Transverse colon (tissue), 4 donors: Measurements from ENCODE around the gene TBX6. TPM values are rescaled to one million over a fixed set of nuclear protein-coding genes. Genes with fewer than 3 reads are reported as not detected.

Source experiments
- DNase-seq: peaks from one replicate; pipeline ENCODE4 v3.0.0-alpha.2; 2019
- H3K27ac ChIP-seq, 4 donors: fragments of 200-600 bp; sonication (generic); 2 replicates each; pipeline ENCODE4 v1.5.1; 2016 to 2018; ENCODE audit warnings: inconsistent platforms in 4 of 4
- H3K27me3 ChIP-seq: fragments of 200-600 bp; sonication (generic); 2 replicates; pipeline ENCODE4 v1.5.1; 2017; ENCODE audit warnings: inconsistent platforms
- H3K36me3 ChIP-seq, 4 donors: fragments of 200-600 bp; sonication (generic); 2 replicates each; pipeline ENCODE4 v1.5.1; 2017 to 2019; ENCODE audit warnings: inconsistent platforms in 4 of 4
- H3K4me1 ChIP-seq, 4 donors: fragments of 200-600 bp; sonication (generic); 2 replicates each; pipeline ENCODE4 v1.5.1; 2017 to 2020; ENCODE audit warnings: inconsistent platforms in 4 of 4
- H3K4me3 ChIP-seq, 4 donors: fragments of 200-600 bp; sonication (generic); 1 replicate in 1 of 4; 2 replicates in 3 of 4; pipeline versions ENCODE4 v1.5.1 to v1.6.1; 2017 to 2019; ENCODE audit warnings: inconsistent platforms in 4 of 4
- H3K9me3 ChIP-seq, 2 donors: fragments of 200-600 bp; sonication (generic); 2 replicates each; pipeline ENCODE4 v1.5.1; 2017 to 2019; ENCODE audit warnings: inconsistent platforms in 2 of 2
- EP300 ChIP-seq: sonication (generic); formaldehyde crosslinking; IDR thresholded peaks from one replicate; pipeline ENCODE4 v1.6.1; 2017; ENCODE audit warnings: antibody characterized with exemption, low read depth
- POLR2A ChIP-seq: fragments of 450-650 bp; IDR thresholded peaks from one replicate; pipeline ENCODE4 v1.6.1; 2016; ENCODE audit warnings: antibody characterized with exemption, mild to moderate bottlenecking, moderate library complexity
- POLR2AphosphoS5 ChIP-seq, 3 donors: sonication (generic); formaldehyde crosslinking; IDR thresholded peaks; one replicate each; pipeline ENCODE4 v1.6.1; 2016; ENCODE audit warnings: antibody characterized with exemption in 3 of 3
- WGBS, 2 donors: methylation state at CpG; one replicate each; pipeline ENCODE4 v1.1.5; 2018; ENCODE audit warnings: low coverage in 1 of 2; 5-methylcytosine and 5-hydroxymethylcytosine counted together
- in situ Hi-C, 4 donors: fragments of 200-750 bp; cut with MboI; loops; one replicate each; pipeline versions ENCODE4 v1.15.0 to v1.15.1; 2017; ENCODE audit warnings: low sequenced_read_pairs in 3 of 4, low pct_ligation_motif_present in 1 of 4, low pct_unique_long_range_greater_than_20kb in 1 of 4
- intact Hi-C: fragments of 100-400 bp; cut with DNase I; formaldehyde crosslinking; loops from one replicate; pipeline ENCODE4 v1.15.1; 2023; ENCODE audit warnings: low total_unique reads
- total RNA-seq, 4 donors: library from RNA; depleted of rRNA; stranded (reverse); fragments of >200 nt; gene quantifications; one replicate each; pipeline ENCODE4 v1.1.0, GENCODE V29; 2016
- TF ChIP-seq, protein P1 (sequence below), 5 experiments: fragments of 200-600 bp in 3 of 5; fragments of 450-650 bp in 2 of 5; sonication (generic) in 3 of 5; IDR thresholded peaks; 1 replicate in 2 of 5; 2 replicates in 3 of 5; pipeline ENCODE4 v1.5.1; 2016 to 2017; ENCODE audit warnings: antibody characterized with exemption in 5 of 5, inconsistent platforms in 3 of 5, mild to moderate bottlenecking in 2 of 5, moderate library complexity in 1 of 5

The TBX6 gene
- total RNA-seq, 4 donors from 2014 or later: 0.82 to 2.2 TPM; not detected in 2

DNA sequence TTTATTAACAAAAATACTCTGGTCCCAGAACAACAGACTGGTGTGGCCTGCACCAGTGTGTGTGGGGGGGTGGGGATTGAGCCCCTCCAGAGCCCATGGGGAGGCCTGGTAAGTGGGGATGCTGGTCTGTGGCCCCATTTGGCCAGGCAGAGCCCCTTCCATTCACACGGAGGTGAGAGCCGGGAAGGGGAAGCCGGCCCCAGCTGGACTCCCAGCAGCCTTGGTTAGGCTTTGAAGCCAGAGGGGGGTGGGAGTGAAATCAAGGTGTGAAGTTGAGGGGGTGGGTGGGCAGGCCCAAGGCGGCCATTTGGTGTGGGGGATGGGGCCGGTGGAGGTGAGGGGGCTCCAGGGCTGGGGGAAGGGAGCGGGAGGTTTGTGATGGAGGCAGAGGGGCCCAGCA lies 5.9 kb downstream of the TBX6 start:
- in situ Hi-C loops: loop anchor here in 2 of 4 donors (25.0 kb wide), 2 partner anchors 326 to 551 kb away; partner anchors contain the start of gene ZNF771 (in 2 of the 2)
- no peaks in the 10 kb centered on the region for H3K9me3 ChIP-seq
- TF ChIP-seq POLR2AphosphoS5 (IDR thresholded peaks at IDR 0.05): no peak
- no peak for TF ChIP-seq POLR2A
- TF ChIP-seq EP300: no peak
- TF ChIP-seq, protein P1, sequence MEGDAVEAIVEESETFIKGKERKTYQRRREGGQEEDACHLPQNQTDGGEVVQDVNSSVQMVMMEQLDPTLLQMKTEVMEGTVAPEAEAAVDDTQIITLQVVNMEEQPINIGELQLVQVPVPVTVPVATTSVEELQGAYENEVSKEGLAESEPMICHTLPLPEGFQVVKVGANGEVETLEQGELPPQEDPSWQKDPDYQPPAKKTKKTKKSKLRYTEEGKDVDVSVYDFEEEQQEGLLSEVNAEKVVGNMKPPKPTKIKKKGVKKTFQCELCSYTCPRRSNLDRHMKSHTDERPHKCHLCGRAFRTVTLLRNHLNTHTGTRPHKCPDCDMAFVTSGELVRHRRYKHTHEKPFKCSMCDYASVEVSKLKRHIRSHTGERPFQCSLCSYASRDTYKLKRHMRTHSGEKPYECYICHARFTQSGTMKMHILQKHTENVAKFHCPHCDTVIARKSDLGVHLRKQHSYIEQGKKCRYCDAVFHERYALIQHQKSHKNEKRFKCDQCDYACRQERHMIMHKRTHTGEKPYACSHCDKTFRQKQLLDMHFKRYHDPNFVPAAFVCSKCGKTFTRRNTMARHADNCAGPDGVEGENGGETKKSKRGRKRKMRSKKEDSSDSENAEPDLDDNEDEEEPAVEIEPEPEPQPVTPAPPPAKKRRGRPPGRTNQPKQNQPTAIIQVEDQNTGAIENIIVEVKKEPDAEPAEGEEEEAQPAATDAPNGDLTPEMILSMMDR (IDR thresholded peaks at IDR 0.05): no peak
- H3K4me3 ChIP-seq: no peak overlapping the region
- H3K36me3 ChIP-seq: peaks cover 0 to 39% (median 7%) of the 10 kb centered on the region in 4 donors
- H3K4me1 ChIP-seq: peaks cover 0 to 5% (median 2%) of the 10 kb centered on the region in 4 donors
- intact Hi-C loops: no loop called here
- H3K27me3 ChIP-seq: no peaks in the 10 kb centered on the region
- no peak overlapping the region for H3K27ac ChIP-seq
- no peak for DNase-seq
- 73% methylated on average over 6 of the region's 6 CpGs; no CpG with 5 or more reads in 1 of the 2 donors for WGBS, 2 donors

DNA sequence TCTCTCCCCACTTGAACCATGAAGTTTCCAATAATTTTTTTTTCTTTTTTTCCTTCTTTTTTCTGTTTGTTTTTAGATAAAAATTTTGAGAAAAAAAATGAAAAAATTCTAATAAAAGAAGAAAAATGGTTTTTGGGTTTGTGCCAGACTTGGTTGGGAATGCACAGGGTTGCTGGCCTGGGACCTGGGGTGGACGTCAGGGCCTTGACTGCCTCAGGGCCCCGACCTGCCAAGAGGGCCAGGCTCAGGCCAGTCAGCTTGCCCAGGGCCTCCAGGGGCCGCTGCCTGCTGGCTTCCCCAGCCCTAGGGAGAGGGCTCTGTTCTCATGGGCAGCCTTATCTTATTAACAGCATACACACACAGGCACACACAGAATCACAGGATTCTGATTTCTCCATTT lies 6.5 kb downstream of the TBX6 start:
- H3K36me3 ChIP-seq: peaks cover 0 to 39% (median 7%) of the 10 kb centered on the region in 4 donors
- TF ChIP-seq, protein P1 (IDR thresholded peaks at IDR 0.05): no peak
- TF ChIP-seq POLR2AphosphoS5 (IDR thresholded peaks at IDR 0.05): no peak
- no peak for DNase-seq
- no peaks in the 10 kb centered on the region for H3K4me1 ChIP-seq
- intact Hi-C loops: no loop called here
- no peaks in the 10 kb centered on the region for H3K27me3 ChIP-seq
- H3K27ac ChIP-seq: no peak overlapping the region
- H3K9me3 ChIP-seq: no peaks in the 10 kb centered on the region
- WGBS, 2 donors: 79% methylated on average over 3 of the region's 3 CpGs; no CpG with 5 or more reads in 1 of the 2 donors
- in situ Hi-C loops: loop anchor here in 2 of 4 donors (25.0 kb wide), 2 partner anchors 327 to 552 kb away; partner anchors contain the start of gene ZNF771 (in 2 of the 2)
- H3K4me3 ChIP-seq: no peak overlapping the region

DNA sequence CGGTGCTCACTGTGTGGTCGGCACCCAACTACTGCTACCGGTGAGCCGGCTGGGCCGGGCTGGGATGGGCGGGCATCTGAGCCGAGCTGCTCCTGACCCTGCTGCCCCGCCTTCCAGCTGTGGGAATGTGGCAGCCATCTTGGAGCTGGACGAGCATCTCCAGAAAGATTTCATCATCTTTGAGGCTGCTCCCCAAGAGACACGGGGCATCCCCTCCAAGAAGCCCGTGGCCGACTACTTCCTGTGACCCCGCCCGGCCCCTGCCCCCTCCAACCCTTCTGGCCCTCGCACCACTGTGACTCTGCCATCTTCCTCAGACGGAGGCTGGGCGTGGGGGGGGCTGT lies 6.9 kb downstream of the TBX6 start:
- no peaks in the 10 kb centered on the region for H3K4me1 ChIP-seq
- no peaks in the 10 kb centered on the region for H3K9me3 ChIP-seq
- TF ChIP-seq POLR2AphosphoS5 (IDR thresholded peaks at IDR 0.05) (no peak), POLR2A (no peak), EP300 (no peak)
- TF ChIP-seq, protein P1 (IDR thresholded peaks at IDR 0.05): no peak
- no peak for DNase-seq
- no peak overlapping the region for H3K4me3 ChIP-seq
- no peak overlapping the region for H3K27ac ChIP-seq
- H3K36me3 ChIP-seq: peaks cover 0 to 39% (median 7%) of the 10 kb centered on the region in 4 donors
- WGBS, 2 donors: 60 to 71% methylated on average over 1 to 17 of the region's 17 CpGs
- in situ Hi-C loops: loop anchor here in 2 of 4 donors (25.0 kb wide), 2 partner anchors 328 to 553 kb away; partner anchors contain the start of gene ZNF771 (in 2 of the 2)
- H3K27me3 ChIP-seq: no peaks in the 10 kb centered on the region
- intact Hi-C loops: no loop called here

DNA sequence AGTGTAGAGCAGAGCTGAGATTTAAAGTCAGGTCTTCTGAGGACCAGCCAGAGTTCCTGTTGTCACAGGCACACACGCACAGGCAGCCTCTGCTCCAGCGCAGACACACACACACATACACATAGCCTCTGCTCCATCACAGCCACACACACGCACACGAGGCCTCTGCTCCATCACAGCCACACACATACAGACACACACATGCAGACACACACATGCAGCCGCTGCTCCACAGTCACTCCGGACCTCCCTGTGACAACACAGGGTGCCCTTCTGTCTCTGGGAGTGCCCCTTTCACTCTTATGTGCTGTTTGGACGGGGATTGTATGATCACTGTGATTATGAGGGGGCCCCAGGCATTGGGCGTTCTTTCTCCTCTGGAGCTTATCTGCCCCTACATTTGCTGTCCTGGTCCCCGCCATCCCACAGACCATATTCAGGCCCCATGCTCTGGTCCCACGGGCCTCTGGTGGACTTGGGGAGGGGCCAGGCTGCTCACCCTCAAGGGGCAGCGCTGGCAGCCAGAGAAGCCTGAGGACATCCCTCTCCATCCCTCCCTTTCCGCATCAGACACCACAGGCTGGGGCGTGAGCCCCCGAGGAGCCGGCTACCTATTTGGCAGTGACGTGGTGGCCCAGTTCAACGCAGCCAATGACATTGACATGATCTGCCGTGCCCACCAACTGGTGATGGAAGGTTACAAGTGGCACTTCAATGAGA lies 7.5 kb downstream of the TBX6 start:
- Histone ChIP-seq H3K36me3 (peaks cover 0 to 39% (median 7%) of the 10 kb centered on the region in 4 donors), H3K4me3 (no peak overlapping the region), H3K27me3 (no peaks in the 10 kb centered on the region), H3K4me1 (no peaks in the 10 kb centered on the region), H3K27ac (no peak overlapping the region), H3K9me3 (no peaks in the 10 kb centered on the region)
- DNase-seq: no peak
- TF ChIP-seq, protein P1 (IDR thresholded peaks at IDR 0.05): no peak
- no peak for TF ChIP-seq POLR2AphosphoS5 (IDR thresholded peaks at IDR 0.05)
- TF ChIP-seq EP300: no peak
- no peak for TF ChIP-seq POLR2A
- 85% methylated on average over 16 of the region's 18 CpGs; no CpG with 5 or more reads in 1 of the 2 donors for WGBS, 2 donors
- intact Hi-C loops (no loop called here), in situ Hi-C loops (loop anchor here in 2 of 4 donors (25.0 kb wide), 2 partner anchors 328 to 553 kb away; partner anchors contain the start of gene ZNF771 (in 2 of the 2))
